ENCODE data around the gene RAD51B.
"Not testable (repeated sequence)": the region's sequence is repeated elsewhere in the genome, so short reads cannot be mapped to it uniquely, and the experiment has no call there.

The RAD51B gene

GRCh38 chr14:68111097-68111852 is 291.7 kb downstream of the RAD51B start:
- H3K4me3 ChIP-seq (ENCODE audit: low read depth, low read length), result no peak overlapping the region
- no peak overlapping the region for H3K27ac ChIP-seq
- H3K9ac ChIP-seq, result no peak overlapping the region
- TF ChIP-seq CTCF (IDR thresholded peaks at IDR 0.05), result no peak
- no peaks in the 10 kb centered on the region for H3K79me2 ChIP-seq
- no peak overlapping the region for H2AFZ ChIP-seq
- no peaks in the 10 kb centered on the region for H3K4me1 ChIP-seq
- H3K9me3 ChIP-seq (ENCODE audit: control insufficient read depth, low read length), result no peaks in the 10 kb centered on the region
- no peaks in the 10 kb centered on the region for H3K27me3 ChIP-seq (ENCODE audit: control insufficient read depth, insufficient read depth, low read length)
- no peak overlapping the region for H3K4me2 ChIP-seq (ENCODE audit: low read length)
- no peaks in the 10 kb centered on the region for H3K36me3 ChIP-seq (ENCODE audit: control insufficient read depth, insufficient read depth, low read length)

GRCh38 chr14:68111853-68112270 is 292.3 kb downstream of the RAD51B start:
- no peak overlapping the region for H3K4me2 ChIP-seq (ENCODE audit: low read length)
- H3K27me3 ChIP-seq (ENCODE audit: control insufficient read depth, insufficient read depth, low read length), result no peaks in the 10 kb centered on the region
- H3K27ac ChIP-seq, result no peak overlapping the region
- H3K9ac ChIP-seq, result no peak overlapping the region
- no peaks in the 10 kb centered on the region for H3K36me3 ChIP-seq (ENCODE audit: control insufficient read depth, insufficient read depth, low read length)
- H3K9me3 ChIP-seq (ENCODE audit: control insufficient read depth, low read length), result no peaks in the 10 kb centered on the region
- TF ChIP-seq CTCF (IDR thresholded peaks at IDR 0.05), result no peak
- no peaks in the 10 kb centered on the region for H3K4me1 ChIP-seq
- H3K4me3 ChIP-seq (ENCODE audit: low read depth, low read length), result no peak overlapping the region
- H2AFZ ChIP-seq, result no peak overlapping the region
- no peaks in the 10 kb centered on the region for H3K79me2 ChIP-seq

GRCh38 chr14:68112442-68112841 is 292.9 kb downstream of the RAD51B start:
- H3K4me3 ChIP-seq (ENCODE audit: low read depth, low read length), result no peak overlapping the region
- no peaks in the 10 kb centered on the region for H3K27me3 ChIP-seq (ENCODE audit: control insufficient read depth, insufficient read depth, low read length)
- H3K9me3 ChIP-seq (ENCODE audit: control insufficient read depth, low read length), result no peaks in the 10 kb centered on the region
- H3K4me1 ChIP-seq, result no peaks in the 10 kb centered on the region
- H3K36me3 ChIP-seq (ENCODE audit: control insufficient read depth, insufficient read depth, low read length), result no peaks in the 10 kb centered on the region
- no peak overlapping the region for H3K9ac ChIP-seq
- no peak overlapping the region for H3K4me2 ChIP-seq (ENCODE audit: low read length)
- no peak for TF ChIP-seq CTCF (IDR thresholded peaks at IDR 0.05)
- H3K79me2 ChIP-seq, result no peaks in the 10 kb centered on the region
- no peak overlapping the region for H3K27ac ChIP-seq
- no peak overlapping the region for H2AFZ ChIP-seq

GRCh38 chr14:68113343-68113930 is 293.9 kb downstream of the RAD51B start:
- H3K9me3 ChIP-seq (ENCODE audit: control insufficient read depth, low read length), result no peaks in the 10 kb centered on the region
- no peaks in the 10 kb centered on the region for H3K79me2 ChIP-seq
- TF ChIP-seq CTCF (IDR thresholded peaks at IDR 0.05), result no peak
- no peak overlapping the region for H3K27ac ChIP-seq
- H3K4me2 ChIP-seq (ENCODE audit: low read length), result no peak overlapping the region
- H2AFZ ChIP-seq, result no peak overlapping the region
- H3K36me3 ChIP-seq (ENCODE audit: control insufficient read depth, insufficient read depth, low read length), result no peaks in the 10 kb centered on the region
- H3K27me3 ChIP-seq (ENCODE audit: control insufficient read depth, insufficient read depth, low read length), result no peaks in the 10 kb centered on the region
- H3K9ac ChIP-seq, result no peak overlapping the region
- no peaks in the 10 kb centered on the region for H3K4me1 ChIP-seq
- H3K4me3 ChIP-seq (ENCODE audit: low read depth, low read length), result no peak overlapping the region

GRCh38 chr14:68115952-68116351 is 296.4 kb downstream of the RAD51B start:
- H3K27ac ChIP-seq, result not testable (repeated sequence)

More at GRCh38 chr14:68115952-68116351, 296.4 kb downstream of the RAD51B start:
- not testable (repeated sequence) for H3K36me3 ChIP-seq (ENCODE audit: control insufficient read depth, insufficient read depth, low read length); H2AFZ ChIP-seq; H3K27me3 ChIP-seq (ENCODE audit: control insufficient read depth, insufficient read depth, low read length); H3K4me3 ChIP-seq (ENCODE audit: low read depth, low read length); H3K4me1 ChIP-seq; H3K79me2 ChIP-seq; H3K9ac ChIP-seq; H3K9me3 ChIP-seq (ENCODE audit: control insufficient read depth, low read length); H3K4me2 ChIP-seq (ENCODE audit: low read length)

Measured in parathyroid adenoma (tissue), 2 donors.